ENCODE results near the gene PTPN4. TPM values are rescaled to one million over a fixed set of nuclear protein-coding genes. Genes with fewer than 3 reads are reported as not detected.

Gene PTPN4
- total and polyA plus RNA-seq, 9 donors, result 3.4 to 45.7 (median 35.2) TPM

DNA sequence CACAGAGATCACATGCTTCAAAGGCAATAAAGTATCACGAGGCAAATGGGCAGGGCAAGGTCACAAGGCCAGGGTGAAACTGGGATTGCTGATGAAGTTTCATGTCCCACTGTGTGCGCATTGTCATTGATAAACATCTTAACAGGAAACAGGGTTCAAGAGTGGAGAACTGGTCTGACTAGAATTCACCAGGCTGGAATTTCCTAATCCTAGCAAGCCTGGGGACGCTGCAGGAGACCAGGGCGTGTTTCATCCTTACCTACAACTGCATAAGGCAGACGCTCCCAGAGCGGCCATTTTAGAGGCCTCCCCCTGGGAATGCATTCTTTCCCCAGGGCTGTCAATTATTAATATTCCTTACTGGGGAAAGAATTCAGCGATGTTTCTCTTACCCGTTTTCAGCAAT is 33.2 kb downstream of the PTPN4 start:
- WGBS, 3 donors, result 86 to 95% (median 94%) methylated on average over 8 of the region's 8 CpGs
- intact Hi-C loops (cut with DNase I), result loop anchor here in 1 of 4 donors (5.0 kb wide), 1 partner anchor 1516 kb away; no protein-coding TSS in a partner anchor
- H3K4me3 ChIP-seq, result no peak overlapping the region
- no peaks in the 10 kb centered on the region for H3K9me3 ChIP-seq
- no peaks in the 10 kb centered on the region for H3K27me3 ChIP-seq
- H3K4me1 ChIP-seq (ENCODE audit: insufficient read depth), result no peaks in the 10 kb centered on the region
- TF ChIP-seq EP300 (IDR thresholded peaks at IDR 0.05), result no peak
- no peak for TF ChIP-seq CTCF (IDR thresholded peaks at IDR 0.05)
- no peak for TF ChIP-seq POLR2A (IDR thresholded peaks at IDR 0.05)
- H3K27ac ChIP-seq, result no peak overlapping the region
- H3K36me3 ChIP-seq, result no peaks in the 10 kb centered on the region
- no peak for DNase-seq

DNA sequence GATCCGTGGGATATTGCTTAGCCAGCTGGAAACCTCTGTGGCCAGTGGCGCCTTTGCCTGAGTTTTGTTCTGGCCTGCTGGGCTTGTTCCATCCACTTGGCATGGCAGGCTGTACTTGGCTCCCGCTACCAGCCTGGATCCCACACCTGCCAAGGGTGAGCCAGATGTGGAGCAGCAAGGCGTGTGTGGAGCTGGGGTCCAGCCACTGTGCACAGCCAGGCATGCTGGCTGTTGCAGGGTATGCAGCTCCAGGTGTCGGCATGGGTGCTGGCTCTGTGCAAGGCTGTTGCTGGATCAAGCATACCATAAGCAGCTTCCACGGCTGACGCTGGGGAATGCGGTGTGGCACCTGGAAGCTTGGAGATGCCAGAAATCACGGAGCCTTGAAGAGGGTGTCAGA is 34.5 kb downstream of the PTPN4 start:
- Histone ChIP-seq H3K4me1 (ENCODE audit: insufficient read depth) (no peaks in the 10 kb centered on the region), H3K9me3 (no peaks in the 10 kb centered on the region), H3K27me3 (no peaks in the 10 kb centered on the region), H3K36me3 (no peaks in the 10 kb centered on the region), H3K27ac (no peak overlapping the region), H3K4me3 (no peak overlapping the region)
- 90 to 97% (median 96%) methylated on average over 9 of the region's 9 CpGs for WGBS, 3 donors
- intact Hi-C loops (cut with DNase I), result loop anchor here in 1 of 4 donors (5.0 kb wide), 1 partner anchor 1517 kb away; no protein-coding TSS in a partner anchor
- no peak for DNase-seq
- TF ChIP-seq POLR2A (IDR thresholded peaks at IDR 0.05), result no peak
- no peak for TF ChIP-seq EP300 (IDR thresholded peaks at IDR 0.05)
- no peak for TF ChIP-seq CTCF (IDR thresholded peaks at IDR 0.05)

- Histone ChIP-seq H3K36me3 (no peaks in the 10 kb centered on the region), H3K4me3 (no peak overlapping the region), H3K4me1 (ENCODE audit: insufficient read depth) (no peaks in the 10 kb centered on the region), H3K27me3 (no peaks in the 10 kb centered on the region), H3K27ac (no peak overlapping the region), H3K9me3 (no peaks in the 10 kb centered on the region)
- 94 to 98% (median 96%) methylated on average over 19 to 22 of the region's 22 CpGs for WGBS, 3 donors
- DNase-seq, result no peak
- TF ChIP-seq CTCF (IDR thresholded peaks at IDR 0.05) (no peak), POLR2A (IDR thresholded peaks at IDR 0.05) (no peak), EP300 (IDR thresholded peaks at IDR 0.05) (no peak)
- intact Hi-C loops (cut with DNase I), result no loop called here
These were observed 35.9 kb downstream of the PTPN4 start for GRCh38 chr2:119795309-119796303.

DNA sequence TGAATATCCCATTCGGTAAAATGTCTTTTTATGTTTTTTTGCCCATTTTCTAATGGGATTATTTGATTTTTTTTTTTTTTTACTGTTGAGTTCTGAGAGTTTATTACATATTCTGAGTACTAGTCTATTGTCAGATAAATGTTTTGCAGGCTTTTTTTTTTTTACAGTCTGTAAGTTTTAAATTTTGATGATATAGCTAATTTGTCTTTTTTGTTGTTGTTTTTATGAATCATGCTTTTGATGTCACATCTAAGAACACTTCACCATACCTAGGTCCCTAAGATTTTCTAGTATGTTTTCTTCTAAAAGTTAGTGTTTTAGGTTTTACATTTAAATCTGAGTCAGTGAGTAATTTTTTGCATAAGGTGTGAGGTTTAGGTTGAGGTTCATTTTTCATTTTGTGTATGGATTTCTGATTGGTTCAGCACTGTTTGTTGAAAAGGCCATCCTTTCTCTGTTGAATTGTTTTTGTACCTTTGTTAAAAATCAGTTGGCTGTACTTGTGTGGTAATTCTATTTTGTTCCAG is 40.7 kb downstream of the PTPN4 start:
- Histone ChIP-seq H3K27ac (no peak overlapping the region), H3K4me3 (no peak overlapping the region), H3K4me1 (ENCODE audit: insufficient read depth) (no peaks in the 10 kb centered on the region), H3K36me3 (no peaks in the 10 kb centered on the region), H3K9me3 (no peaks in the 10 kb centered on the region), H3K27me3 (no peaks in the 10 kb centered on the region)
- TF ChIP-seq CTCF (IDR thresholded peaks at IDR 0.05) (no peak), EP300 (IDR thresholded peaks at IDR 0.05) (no peak), POLR2A (IDR thresholded peaks at IDR 0.05) (no peak)
- 85 to 92% (median 92%) methylated on average over 1 of the region's 1 CpG for WGBS, 3 donors
- intact Hi-C loops (cut with DNase I), result no loop called here
- no peak for DNase-seq

All from ovary (tissue), 9 donors.